Sigmoid colon (tissue), 7 donors: Measurements from ENCODE around the gene IL16. TPM values are rescaled to one million over a fixed set of nuclear protein-coding genes. Genes with fewer than 3 reads are reported as not detected.

Experiments used
- DNase-seq: peaks from one replicate; pipeline ENCODE4 v3.0.0-alpha.2; 2019
- H3K27ac ChIP-seq, 4 donors: fragments of 200-600 bp; sonication (generic); one replicate each; pipeline ENCODE4 v1.5.1; 2016 to 2019; ENCODE audit warnings: mild to moderate bottlenecking in 1 of 4
- H3K27me3 ChIP-seq, 3 donors: fragments of 200-600 bp; sonication (generic); one replicate each; pipeline ENCODE4 v1.5.1; 2019; ENCODE audit warnings: mild to moderate bottlenecking in 1 of 3
- H3K36me3 ChIP-seq, 4 donors: fragments of 200-600 bp; sonication (generic); one replicate each; pipeline ENCODE4 v1.5.1; 2016 to 2019
- H3K4me1 ChIP-seq, 4 donors: fragments of 200-600 bp; sonication (generic); one replicate each; pipeline ENCODE4 v1.5.1; 2017 to 2019
- H3K4me3 ChIP-seq, 4 donors: fragments of 200-600 bp; sonication (generic); one replicate each; pipeline ENCODE4 v1.5.1; 2017 to 2019; ENCODE audit warnings: mild to moderate bottlenecking in 2 of 4, moderate library complexity in 1 of 4
- H3K9me3 ChIP-seq, 4 donors: fragments of 200-600 bp in 3 of 4; sonication (generic) in 3 of 4; one replicate each; pipeline versions ENCODE4 v1.5.1 to v1.6.1; 2013 to 2019
- EP300 ChIP-seq, 4 donors: sonication (generic); formaldehyde crosslinking; IDR thresholded peaks; one replicate each; pipeline ENCODE4 v1.6.1; 2017; ENCODE audit warnings: antibody characterized with exemption in 4 of 4
- POLR2A ChIP-seq, 2 donors: fragments of 450-650 bp; IDR thresholded peaks; one replicate each; pipeline ENCODE4 v1.6.1; 2016; ENCODE audit warnings: antibody characterized with exemption in 2 of 2, mild to moderate bottlenecking in 2 of 2, moderate library complexity in 2 of 2
- POLR2AphosphoS5 ChIP-seq, 4 donors: sonication (generic); formaldehyde crosslinking; IDR thresholded peaks; one replicate each; pipeline ENCODE4 v1.6.1; 2017; ENCODE audit warnings: antibody characterized with exemption in 4 of 4
- WGBS, 2 donors: extraction: QIAGEN DNeasy Blood & Tissue Kit; methylation state at CpG; one replicate each; pipeline ENCODE4 v1.1.7; 2013; 5-methylcytosine and 5-hydroxymethylcytosine counted together
- intact Hi-C: fragments of 100-400 bp; cut with DNase I; formaldehyde crosslinking; loops from one replicate; pipeline ENCODE4 v1.15.1; 2023
- polyA plus RNA-seq, 3 donors: library from polyadenylated mRNA; stranded (reverse); fragments of 200-250 nt; gene quantifications; one replicate each; pipeline ENCODE4 v1.2.3, GENCODE V29; 2013
- total RNA-seq, 4 donors: library from RNA; depleted of rRNA; stranded (reverse); fragments of >200 nt; gene quantifications; one replicate each; pipeline ENCODE4 v1.1.0, GENCODE V29; 2016
- TF ChIP-seq, protein P1 (sequence below), 4 experiments: fragments of 450-650 bp in 3 of 4; fragments of 200-600 bp in 1 of 4; IDR thresholded peaks; one replicate each; pipeline ENCODE4 v1.5.1; 2016 to 2019; ENCODE audit warnings: antibody characterized with exemption in 4 of 4, mild to moderate bottlenecking in 3 of 4, moderate library complexity in 2 of 4
- donor health status: healthy with polysubstance abuse.
- donor health status: Bipolar disorder and iron deficiency.
- donor health status: healthy.

The IL16 gene
- total and polyA plus RNA-seq, 7 donors: 3.0 to 52.8 (median 8.9) TPM

DNA sequence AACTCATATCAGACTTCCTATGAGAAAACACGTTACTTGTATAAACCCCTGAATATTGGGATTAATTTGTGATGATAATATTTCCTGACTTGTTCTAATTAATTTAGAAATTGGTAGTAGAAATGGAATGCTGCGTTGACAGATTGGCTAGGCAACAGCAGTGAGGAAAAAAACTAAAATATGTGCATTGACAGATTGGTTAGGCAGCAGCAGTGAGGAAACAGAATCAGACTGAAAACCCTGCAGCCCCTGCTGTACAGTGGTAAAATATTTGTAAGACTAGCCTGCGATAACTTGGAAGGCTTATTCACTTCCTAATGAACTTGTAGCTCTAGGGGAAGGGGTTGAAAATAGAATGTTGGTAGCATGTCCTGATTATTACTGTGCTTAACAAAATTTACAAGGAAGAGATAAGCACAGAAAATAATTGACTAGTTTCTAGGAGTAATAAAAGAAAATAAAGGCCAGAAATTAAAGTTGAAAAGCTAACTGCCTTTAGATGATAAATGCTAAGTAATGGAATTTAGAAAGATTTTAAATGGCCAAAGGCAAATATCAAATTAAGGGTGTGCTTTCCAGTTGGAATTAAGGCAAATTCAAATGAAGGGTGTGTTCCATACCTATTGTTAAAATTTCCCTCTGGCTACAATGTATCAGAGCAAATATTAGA, 29.9 kb upstream of the IL16 start:
- H3K27ac ChIP-seq: peak overlapping the region in 1 of 4 donors; percentile 52
- WGBS, 2 donors: 73 to 80% methylated on average over 3 of the region's 3 CpGs
- no peak overlapping the region for H3K4me3 ChIP-seq
- TF ChIP-seq POLR2A (IDR thresholded peaks at IDR 0.05): no peak
- TF ChIP-seq EP300 (IDR thresholded peaks at IDR 0.05): no peak
- TF ChIP-seq, protein P1, sequence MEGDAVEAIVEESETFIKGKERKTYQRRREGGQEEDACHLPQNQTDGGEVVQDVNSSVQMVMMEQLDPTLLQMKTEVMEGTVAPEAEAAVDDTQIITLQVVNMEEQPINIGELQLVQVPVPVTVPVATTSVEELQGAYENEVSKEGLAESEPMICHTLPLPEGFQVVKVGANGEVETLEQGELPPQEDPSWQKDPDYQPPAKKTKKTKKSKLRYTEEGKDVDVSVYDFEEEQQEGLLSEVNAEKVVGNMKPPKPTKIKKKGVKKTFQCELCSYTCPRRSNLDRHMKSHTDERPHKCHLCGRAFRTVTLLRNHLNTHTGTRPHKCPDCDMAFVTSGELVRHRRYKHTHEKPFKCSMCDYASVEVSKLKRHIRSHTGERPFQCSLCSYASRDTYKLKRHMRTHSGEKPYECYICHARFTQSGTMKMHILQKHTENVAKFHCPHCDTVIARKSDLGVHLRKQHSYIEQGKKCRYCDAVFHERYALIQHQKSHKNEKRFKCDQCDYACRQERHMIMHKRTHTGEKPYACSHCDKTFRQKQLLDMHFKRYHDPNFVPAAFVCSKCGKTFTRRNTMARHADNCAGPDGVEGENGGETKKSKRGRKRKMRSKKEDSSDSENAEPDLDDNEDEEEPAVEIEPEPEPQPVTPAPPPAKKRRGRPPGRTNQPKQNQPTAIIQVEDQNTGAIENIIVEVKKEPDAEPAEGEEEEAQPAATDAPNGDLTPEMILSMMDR (IDR thresholded peaks at IDR 0.05): no peak
- TF ChIP-seq POLR2AphosphoS5 (IDR thresholded peaks at IDR 0.05): no peak
- no peaks in the 10 kb centered on the region for H3K9me3 ChIP-seq
- H3K27me3 ChIP-seq: no peaks in the 10 kb centered on the region
- no peak for DNase-seq
- intact Hi-C loops: no loop called here
- H3K36me3 ChIP-seq: no peaks in the 10 kb centered on the region
- H3K4me1 ChIP-seq: no peaks in the 10 kb centered on the region

DNA sequence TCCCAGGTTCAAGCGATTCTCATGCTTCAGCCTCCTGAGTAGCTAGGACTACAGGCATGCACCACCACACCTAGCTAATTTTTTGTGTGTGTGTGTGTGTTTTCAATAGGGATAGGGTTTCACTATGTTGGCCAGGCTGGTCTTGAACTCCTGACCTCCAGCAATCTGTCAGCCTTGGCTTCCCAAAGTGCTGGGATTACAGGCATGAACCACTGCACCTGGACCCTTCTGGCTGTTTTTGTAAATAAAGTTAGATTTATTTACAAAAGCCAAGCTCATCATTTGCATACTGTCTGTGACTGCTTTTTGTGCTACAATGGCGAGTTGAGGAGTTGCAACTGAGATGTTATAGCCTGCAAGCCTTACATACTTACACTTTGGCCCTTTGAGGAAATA, 28.6 kb upstream of the IL16 start:
- Histone ChIP-seq H3K27me3 (no peaks in the 10 kb centered on the region), H3K9me3 (no peaks in the 10 kb centered on the region), H3K4me3 (no peak overlapping the region), H3K27ac (no peak overlapping the region), H3K36me3 (no peaks in the 10 kb centered on the region), H3K4me1 (no peaks in the 10 kb centered on the region)
- intact Hi-C loops: no loop called here
- no peak for TF ChIP-seq POLR2A (IDR thresholded peaks at IDR 0.05)
- TF ChIP-seq, protein P1 (IDR thresholded peaks at IDR 0.05): no peak
- TF ChIP-seq EP300 (IDR thresholded peaks at IDR 0.05): no peak
- no peak for TF ChIP-seq POLR2AphosphoS5 (IDR thresholded peaks at IDR 0.05)
- 91 to 92% methylated on average over 2 of the region's 2 CpGs for WGBS, 2 donors
- no peak for DNase-seq

DNA sequence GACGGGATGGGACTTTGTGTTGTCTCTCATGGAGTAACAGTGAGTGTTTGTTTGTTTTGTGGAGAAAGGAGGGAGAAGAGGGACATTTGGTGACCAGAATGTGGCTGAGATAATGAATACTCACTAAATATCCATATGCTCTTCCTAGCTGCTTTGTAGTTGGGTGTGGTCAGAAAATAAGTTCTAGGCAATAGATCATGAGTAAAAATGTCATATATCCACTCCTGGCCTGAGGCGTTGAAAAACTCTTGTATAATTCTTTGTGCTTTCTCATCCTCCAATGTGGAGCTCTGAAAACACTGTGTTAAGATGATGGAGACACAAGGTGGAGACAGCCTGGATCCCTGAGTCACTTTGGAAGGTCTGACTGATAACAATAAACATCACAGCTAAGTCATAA, 28.0 kb upstream of the IL16 start:
- Histone ChIP-seq H3K4me3 (no peak overlapping the region), H3K36me3 (no peaks in the 10 kb centered on the region), H3K27me3 (no peaks in the 10 kb centered on the region), H3K9me3 (no peaks in the 10 kb centered on the region), H3K4me1 (no peaks in the 10 kb centered on the region), H3K27ac (no peak overlapping the region)
- intact Hi-C loops: no loop called here
- TF ChIP-seq POLR2AphosphoS5 (IDR thresholded peaks at IDR 0.05) (no peak), POLR2A (IDR thresholded peaks at IDR 0.05) (no peak), EP300 (IDR thresholded peaks at IDR 0.05) (no peak)
- TF ChIP-seq, protein P1 (IDR thresholded peaks at IDR 0.05): no peak
- DNase-seq: no peak
- WGBS, 2 donors: 65 to 87% methylated on average over 2 of the region's 2 CpGs

DNA sequence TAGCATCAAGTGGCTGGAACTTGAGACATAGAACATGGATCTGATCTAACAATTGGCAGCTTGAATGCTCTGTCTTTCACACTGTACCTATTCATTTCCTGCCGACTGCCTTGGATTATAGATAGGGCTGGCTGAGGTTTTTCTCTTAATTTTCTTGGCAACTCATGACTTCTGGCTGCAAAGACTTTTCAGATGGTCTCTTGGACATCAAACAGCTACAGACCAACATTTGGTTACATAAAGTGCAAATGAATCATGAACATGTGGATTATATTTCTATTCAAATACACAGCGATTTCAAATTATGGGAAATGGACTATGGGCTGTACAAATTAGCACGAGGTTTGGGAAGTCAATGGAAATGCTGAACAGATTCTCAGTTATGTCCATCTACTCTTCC, 26.2 kb upstream of the IL16 start:
- H3K27me3 ChIP-seq: no peaks in the 10 kb centered on the region
- H3K36me3 ChIP-seq: no peaks in the 10 kb centered on the region
- WGBS, 2 donors: 64 to 68% methylated on average over 3 of the region's 3 CpGs
- intact Hi-C loops: no loop called here
- no peaks in the 10 kb centered on the region for H3K4me1 ChIP-seq
- TF ChIP-seq POLR2AphosphoS5 (IDR thresholded peaks at IDR 0.05): no peak
- TF ChIP-seq POLR2A (IDR thresholded peaks at IDR 0.05): no peak
- no peaks in the 10 kb centered on the region for H3K9me3 ChIP-seq
- no peak for DNase-seq
- H3K27ac ChIP-seq: peak overlapping the region in 1 of 4 donors; percentile 8
- no peak overlapping the region for H3K4me3 ChIP-seq

DNA sequence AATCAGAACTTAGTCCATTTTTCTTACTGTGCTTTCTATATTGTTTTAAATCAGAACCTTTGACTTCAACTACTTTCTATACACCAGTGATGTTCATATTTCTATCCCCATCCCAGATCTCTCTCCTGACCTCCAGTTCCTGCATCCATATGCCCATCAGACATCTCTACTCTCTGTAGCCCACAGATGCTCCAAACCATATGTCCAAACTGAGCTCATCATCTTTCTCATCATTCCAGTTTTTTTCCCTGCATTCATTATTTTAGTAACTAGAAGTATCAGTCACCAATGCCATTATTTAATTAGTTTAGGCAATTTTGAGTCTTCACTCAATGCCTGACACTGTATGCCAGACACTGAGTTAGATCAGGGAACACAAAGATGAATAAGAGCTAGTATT, 25.4 kb upstream of the IL16 start:
- Histone ChIP-seq H3K9me3 (no peaks in the 10 kb centered on the region), H3K36me3 (no peaks in the 10 kb centered on the region), H3K4me3 (no peak overlapping the region), H3K4me1 (no peaks in the 10 kb centered on the region), H3K27me3 (no peaks in the 10 kb centered on the region), H3K27ac (no peak overlapping the region)
- TF ChIP-seq EP300 (IDR thresholded peaks at IDR 0.05): no peak
- TF ChIP-seq POLR2A (IDR thresholded peaks at IDR 0.05): no peak
- TF ChIP-seq, protein P1 (IDR thresholded peaks at IDR 0.05): no peak
- TF ChIP-seq POLR2AphosphoS5 (IDR thresholded peaks at IDR 0.05): no peak
- intact Hi-C loops: no loop called here
- no peak for DNase-seq
